ENCODE measurements around the gene ELL2. TPM values are rescaled to one million over a fixed set of nuclear protein-coding genes. Genes with fewer than 3 reads are reported as not detected.
A peak's percentile ranks its signal among the peaks of the same experiment; 100 is the strongest.
"Not testable (repeated sequence)": the region's sequence is repeated elsewhere in the genome, so short reads cannot be mapped to it uniquely, and the experiment has no call there.

The ELL2 gene
- total and polyA plus RNA-seq, 11 donors, result 6.7 to 74.5 (median 31.1) TPM

DNA sequence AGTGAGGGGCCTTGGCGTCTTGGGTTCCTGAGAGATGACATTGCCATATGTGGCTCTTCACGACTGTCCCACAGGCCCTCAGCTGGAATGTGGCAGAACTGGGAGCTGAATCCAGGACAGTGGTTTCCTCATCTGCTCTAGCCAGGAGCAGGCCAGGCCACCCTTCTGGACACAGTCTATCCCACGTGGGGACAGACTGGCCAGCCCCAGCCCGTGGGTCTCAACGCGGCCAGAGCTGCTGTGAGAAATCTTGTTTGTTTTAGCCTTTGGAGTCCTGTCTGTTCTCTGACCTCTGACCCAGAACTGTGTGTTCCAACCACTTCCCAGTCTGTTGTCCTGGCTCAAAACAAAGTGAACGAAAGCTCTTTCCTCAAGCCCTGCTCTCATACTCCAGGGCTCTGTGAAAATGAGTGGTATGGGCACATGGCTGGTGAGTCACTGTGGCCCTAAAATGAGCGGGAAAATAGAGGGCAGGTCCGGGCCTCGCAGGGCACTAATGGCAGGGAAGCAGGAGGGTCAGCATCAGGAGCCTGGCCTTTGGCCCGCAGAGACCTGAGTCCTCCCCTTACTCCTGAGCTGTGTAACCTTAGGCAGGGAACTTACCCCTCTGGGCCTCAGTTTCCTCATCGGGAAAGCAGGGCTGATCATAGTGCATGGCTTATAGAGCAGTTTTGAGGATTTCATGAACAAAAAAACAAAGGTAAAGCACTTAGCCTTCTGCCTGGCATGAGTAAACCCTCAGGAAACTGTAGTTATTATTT, 104.3 kb downstream of the ELL2 start:
- intact Hi-C loops (cut with DNase I), result loop anchor here in 7 of 10 donors (5.0 to 10.0 kb wide), 7 partner anchors 105 to 855 kb away; partner anchors contain the start of gene ELL2 (in 2 of the 7)
- 33 to 53% (median 41%) methylated on average over 12 of the region's 12 CpGs for WGBS, 4 donors
- peaks cover 0 to 61% (median 37%) of the 10 kb centered on the region in 12 donors for H3K4me1 ChIP-seq
- H3K9me3 ChIP-seq, result no peaks in the 10 kb centered on the region
- H3K27ac ChIP-seq, result peak overlapping the region; percentile 82 to 97 (median 90)
- ATAC-seq (peak; percentile 50 to 71 (median 62)), DNase-seq (peak; percentile 45 to 84 (median 83))
- H3K27me3 ChIP-seq, result no peaks in the 10 kb centered on the region
- H3K36me3 ChIP-seq, result no peaks in the 10 kb centered on the region
- TF ChIP-seq, protein P1, sequence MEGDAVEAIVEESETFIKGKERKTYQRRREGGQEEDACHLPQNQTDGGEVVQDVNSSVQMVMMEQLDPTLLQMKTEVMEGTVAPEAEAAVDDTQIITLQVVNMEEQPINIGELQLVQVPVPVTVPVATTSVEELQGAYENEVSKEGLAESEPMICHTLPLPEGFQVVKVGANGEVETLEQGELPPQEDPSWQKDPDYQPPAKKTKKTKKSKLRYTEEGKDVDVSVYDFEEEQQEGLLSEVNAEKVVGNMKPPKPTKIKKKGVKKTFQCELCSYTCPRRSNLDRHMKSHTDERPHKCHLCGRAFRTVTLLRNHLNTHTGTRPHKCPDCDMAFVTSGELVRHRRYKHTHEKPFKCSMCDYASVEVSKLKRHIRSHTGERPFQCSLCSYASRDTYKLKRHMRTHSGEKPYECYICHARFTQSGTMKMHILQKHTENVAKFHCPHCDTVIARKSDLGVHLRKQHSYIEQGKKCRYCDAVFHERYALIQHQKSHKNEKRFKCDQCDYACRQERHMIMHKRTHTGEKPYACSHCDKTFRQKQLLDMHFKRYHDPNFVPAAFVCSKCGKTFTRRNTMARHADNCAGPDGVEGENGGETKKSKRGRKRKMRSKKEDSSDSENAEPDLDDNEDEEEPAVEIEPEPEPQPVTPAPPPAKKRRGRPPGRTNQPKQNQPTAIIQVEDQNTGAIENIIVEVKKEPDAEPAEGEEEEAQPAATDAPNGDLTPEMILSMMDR (IDR thresholded peaks at IDR 0.05), result no peak
- TF ChIP-seq POLR2A (IDR thresholded peaks at IDR 0.05), result no peak
- no peak overlapping the region for H3K4me3 ChIP-seq

DNA sequence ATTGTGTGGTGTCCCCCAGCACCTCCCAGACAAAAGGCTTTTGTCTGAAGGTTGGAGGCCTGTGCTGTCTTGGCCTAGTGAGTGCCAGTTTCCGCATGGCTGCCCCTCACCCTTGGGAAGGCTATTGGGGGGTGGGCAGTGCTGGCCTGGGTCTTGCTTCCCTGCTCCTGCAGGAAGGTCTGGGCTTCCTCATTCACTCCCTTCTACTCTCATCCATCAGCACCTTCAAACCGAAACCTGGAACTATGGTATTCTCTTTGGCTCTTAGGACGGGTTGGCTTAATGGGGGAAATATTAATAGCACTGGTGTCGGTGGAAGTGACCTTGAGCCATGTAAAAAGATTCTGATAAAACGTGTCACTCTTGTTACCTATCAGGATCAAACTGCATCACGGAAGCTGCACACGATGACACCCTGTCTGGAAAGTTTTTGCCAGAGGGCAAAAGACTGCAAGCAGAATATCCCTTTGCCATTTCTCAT, 105.1 kb downstream of the ELL2 start:
- Histone ChIP-seq H3K4me3 (no peak overlapping the region), H3K36me3 (no peaks in the 10 kb centered on the region), H3K27ac (peak overlapping the region; percentile 82 to 97 (median 90)), H3K9me3 (no peaks in the 10 kb centered on the region), H3K27me3 (no peaks in the 10 kb centered on the region), H3K4me1 (peaks cover 0 to 53% (median 31%) of the 10 kb centered on the region in 12 donors)
- TF ChIP-seq, protein P1 (IDR thresholded peaks at IDR 0.05), result no peak
- TF ChIP-seq POLR2A (IDR thresholded peaks at IDR 0.05), result no peak
- 42 to 59% (median 54%) methylated on average over 7 of the region's 7 CpGs for WGBS, 4 donors
- DNase-seq (peak in 4 of 5 donors; percentile 30 to 74 (median 45)), ATAC-seq (peak; percentile 38 to 74 (median 65))
- intact Hi-C loops (cut with DNase I), result loop anchor here in 7 of 10 donors (5.0 to 10.0 kb wide), 7 partner anchors 106 to 856 kb away; partner anchors contain the start of gene ELL2 (in 2 of the 7)

DNA sequence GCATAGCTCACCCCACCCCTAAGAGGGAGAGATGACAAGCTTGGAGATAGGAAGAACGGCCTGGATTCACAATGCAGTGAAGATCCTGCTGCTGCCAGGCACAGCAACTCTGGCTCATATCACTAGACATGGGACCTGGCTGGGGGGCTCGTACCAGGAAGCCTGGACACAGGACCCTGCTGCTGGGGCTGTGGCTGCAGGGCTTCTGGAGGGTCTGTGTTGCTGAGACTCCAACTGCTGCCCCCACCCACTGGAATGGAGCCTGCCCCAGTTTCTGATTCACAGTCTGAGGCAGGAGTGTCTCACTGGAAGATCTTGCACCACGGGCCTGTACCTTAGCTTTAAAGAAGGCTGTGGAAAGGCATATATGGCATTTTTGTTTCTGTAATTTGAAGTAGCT, 108.2 kb downstream of the ELL2 start:
- Histone ChIP-seq H3K36me3 (no peaks in the 10 kb centered on the region), H3K27ac (no peak overlapping the region), H3K9me3 (no peaks in the 10 kb centered on the region), H3K4me1 (peaks cover 0 to 28% (median 21%) of the 10 kb centered on the region in 12 donors), H3K4me3 (no peak overlapping the region), H3K27me3 (no peaks in the 10 kb centered on the region)
- WGBS, 4 donors, result 59 to 71% (median 64%) methylated on average over 3 of the region's 3 CpGs
- TF ChIP-seq, protein P1 (IDR thresholded peaks at IDR 0.05), result no peak
- TF ChIP-seq POLR2A (IDR thresholded peaks at IDR 0.05), result no peak
- ATAC-seq (no peak), DNase-seq (no peak)
- intact Hi-C loops (cut with DNase I), result loop anchor here in 1 of 10 donors (10.0 kb wide), 1 partner anchor 751 kb away; no protein-coding TSS in a partner anchor

DNA sequence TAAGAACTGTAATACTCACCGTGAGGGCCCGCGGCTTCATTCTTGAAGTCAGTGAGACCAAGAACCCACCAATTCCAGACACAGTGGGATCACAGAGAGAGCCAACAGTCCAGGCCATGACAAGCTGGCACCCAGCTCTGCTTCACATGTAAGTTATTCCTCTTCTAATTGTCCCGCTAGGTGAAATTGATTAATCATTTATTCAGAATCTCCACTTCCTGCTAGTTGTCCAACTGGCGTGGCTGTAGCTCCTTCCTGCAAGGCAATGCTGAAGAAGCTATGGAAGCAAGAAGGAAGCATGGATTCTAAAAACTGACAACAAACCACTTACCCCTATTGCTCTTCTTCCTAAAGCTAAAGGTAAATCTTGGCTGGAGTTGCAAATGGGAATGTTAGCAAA, 109.1 kb downstream of the ELL2 start:
- DNase-seq (no peak), ATAC-seq (no peak)
- Histone ChIP-seq H3K4me1 (peaks cover 0 to 19% (median 11%) of the 10 kb centered on the region in 12 donors), H3K4me3 (no peak overlapping the region), H3K27me3 (no peaks in the 10 kb centered on the region), H3K36me3 (no peaks in the 10 kb centered on the region), H3K27ac (no peak overlapping the region), H3K9me3 (no peaks in the 10 kb centered on the region)
- TF ChIP-seq, protein P1 (IDR thresholded peaks at IDR 0.05), result no peak
- TF ChIP-seq POLR2A (IDR thresholded peaks at IDR 0.05), result no peak
- WGBS, 4 donors, result 93 to 96% (median 95%) methylated on average over 5 of the region's 5 CpGs
- intact Hi-C loops (cut with DNase I), result loop anchor here in 1 of 10 donors (10.0 kb wide), 1 partner anchor 752 kb away; no protein-coding TSS in a partner anchor

DNA sequence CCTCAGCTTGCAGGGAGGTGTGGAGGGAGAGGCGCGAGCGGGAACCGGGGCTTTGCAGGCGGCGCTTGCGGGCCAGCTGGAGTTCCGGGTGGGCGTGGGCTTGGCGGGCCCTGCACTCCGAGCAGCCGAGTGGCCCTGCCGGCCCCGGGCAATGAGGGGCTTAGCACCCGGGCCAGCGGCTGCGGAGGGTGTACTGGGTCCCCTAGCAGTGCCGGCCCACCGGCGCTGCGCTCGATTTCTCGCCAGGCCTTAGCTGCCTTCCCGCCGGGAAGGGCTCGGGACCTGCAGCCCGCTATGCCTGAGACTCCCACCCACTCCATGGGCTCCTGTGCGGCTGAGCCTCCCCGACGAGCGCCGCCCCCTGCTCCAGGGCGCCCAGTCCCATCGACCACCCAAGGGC, 110.5 kb downstream of the ELL2 start:
- intact Hi-C loops (cut with DNase I), result loop anchor here in 1 of 10 donors (10.0 kb wide), 1 partner anchor 754 kb away; no protein-coding TSS in a partner anchor
- not testable (repeated sequence) for DNase-seq, H3K4me1 ChIP-seq, H3K4me3 ChIP-seq, H3K9me3 ChIP-seq, ATAC-seq, H3K27ac ChIP-seq, H3K36me3 ChIP-seq, H3K27me3 ChIP-seq
- WGBS, 4 donors, result 95 to 99% (median 96%) methylated on average over 11 to 34 of the region's 34 CpGs

All from heart left ventricle (tissue), 16 donors.